Spleen (tissue), 11 donors: Measurements from ENCODE around the gene IFI30. TPM values are rescaled to one million over a fixed set of nuclear protein-coding genes. Genes with fewer than 3 reads are reported as not detected.
A peak's percentile ranks its signal among the peaks of the same experiment; 100 is the strongest.

Source experiments
- DNase-seq: peaks from one replicate; pipeline ENCODE4 v3.0.0-alpha.2; 2020
- H3K27ac ChIP-seq, 8 donors: fragments of 200-600 bp; sonication (generic) in 7 of 8; 1 replicate in 4 of 8; 2 replicates in 4 of 8; pipeline versions ENCODE4 v1.5.0 to v1.8.0; 2016 to 2021; ENCODE audit warnings: inconsistent platforms in 4 of 8, mild to moderate bottlenecking in 4 of 8, moderate library complexity in 1 of 8
- H3K27me3 ChIP-seq, 7 donors: fragments of 200-600 bp; sonication (generic) in 6 of 7; replicated peaks in 1 of 7; 1 replicate in 4 of 7; 2 replicates in 3 of 7; pipeline versions ENCODE4 v1.5.0 to v1.8.0; 2016 to 2021; ENCODE audit warnings: inconsistent platforms in 3 of 7, mild to moderate bottlenecking in 1 of 7
- H3K36me3 ChIP-seq, 6 donors: fragments of 200-600 bp; sonication (generic) in 5 of 6; 1 replicate in 4 of 6; 2 replicates in 2 of 6; pipeline versions ENCODE4 v1.5.0 to v1.8.0; 2016 to 2021; ENCODE audit warnings: inconsistent platforms in 2 of 6
- H3K4me1 ChIP-seq, 6 donors: fragments of 200-600 bp; sonication (generic) in 5 of 6; 1 replicate in 3 of 6; 2 replicates in 3 of 6; pipeline versions ENCODE4 v1.5.0 to v1.8.0; 2016 to 2021; ENCODE audit warnings: inconsistent platforms in 3 of 6
- H3K4me3 ChIP-seq, 8 donors: fragments of 200-600 bp; sonication (generic) in 7 of 8; 1 replicate in 4 of 8; 2 replicates in 4 of 8; pipeline versions ENCODE4 v1.5.0 to v1.8.0; 2016 to 2021; ENCODE audit warnings: inconsistent platforms in 4 of 8, mild to moderate bottlenecking in 4 of 8, moderate library complexity in 2 of 8
- H3K9me3 ChIP-seq, 8 donors: fragments of 200-600 bp; sonication (generic) in 7 of 8; 1 replicate in 4 of 8; 2 replicates in 4 of 8; pipeline versions ENCODE4 v1.5.0 to v1.8.0; 2016 to 2021; ENCODE audit warnings: inconsistent platforms in 4 of 8
- POLR2A ChIP-seq, 3 donors: fragments of 450-650 bp; IDR thresholded peaks; one replicate each; pipeline ENCODE4 v1.5.1; 2017; ENCODE audit warnings: antibody characterized with exemption in 3 of 3, mild to moderate bottlenecking in 1 of 3
- POLR2AphosphoS5 ChIP-seq, 3 donors: sonication (generic); formaldehyde crosslinking; IDR thresholded peaks; one replicate each; pipeline ENCODE4 v1.5.1; 2017; ENCODE audit warnings: antibody characterized with exemption in 3 of 3
- WGBS, 5 donors: extraction: QIAGEN DNeasy Blood & Tissue Kit in 3 of 5; methylation state at CpG; one replicate each; pipeline versions ENCODE4 v1.1.5 to v1.1.7; 2013 to 2018; 5-methylcytosine and 5-hydroxymethylcytosine counted together
- intact Hi-C: fragments of 100-400 bp; cut with DNase I; formaldehyde crosslinking; loops from one replicate; pipeline ENCODE4 v1.15.0; 2023; ENCODE audit warnings: low total_unique reads
- polyA plus RNA-seq, 3 donors: library from polyadenylated mRNA; stranded (reverse); fragments of 200-250 nt; gene quantifications; one replicate each; pipeline ENCODE4 v1.2.1, GENCODE V29; 2013
- total RNA-seq, 7 donors: library from RNA; depleted of rRNA in 3 of 7; stranded (reverse); fragments of >200 nt in 3 of 7; fragmentation: NEBNext Ultra II Directional in 4 of 7; extraction: Animal tissue kit (Norgen Biotek cat#: 25700) in 4 of 7; gene quantifications; one replicate each; pipeline versions ENCODE4 v1.1.0 to v1.2.1, GENCODE V29; 2016 to 2021
- TF ChIP-seq, protein P1 (sequence below), 11 experiments: fragments of 200-600 bp in 7 of 11; fragments of 450-650 bp in 4 of 11; sonication (generic) in 4 of 11; IDR thresholded peaks in 8 of 11; conservative IDR thresholded peaks in 3 of 11; 1 replicate in 7 of 11; 2 replicates in 4 of 11; pipeline versions ENCODE4 v1.4.0 to v1.8.0; 2016 to 2021; ENCODE audit warnings: antibody characterized with exemption in 11 of 11, inconsistent platforms in 4 of 11, mild to moderate bottlenecking in 1 of 11
- donor health status: healthy with polysubstance abuse.
- donor health status: DM: no; HTN: no; CAD: no; lungs with moderate emphysema.
- donor health status: DM: no; HTN: no; CAD: no.
- donor health status: Bipolar disorder and iron deficiency.
- donor health status: healthy.
- donor health status: DM: no; HTN: no; CAD: no.
- donor health status: DM: yes; HTN: yes; CAD: no.

The IFI30 gene
- total and polyA plus RNA-seq, 10 donors, result 206 to 475 (median 288) TPM

DNA sequence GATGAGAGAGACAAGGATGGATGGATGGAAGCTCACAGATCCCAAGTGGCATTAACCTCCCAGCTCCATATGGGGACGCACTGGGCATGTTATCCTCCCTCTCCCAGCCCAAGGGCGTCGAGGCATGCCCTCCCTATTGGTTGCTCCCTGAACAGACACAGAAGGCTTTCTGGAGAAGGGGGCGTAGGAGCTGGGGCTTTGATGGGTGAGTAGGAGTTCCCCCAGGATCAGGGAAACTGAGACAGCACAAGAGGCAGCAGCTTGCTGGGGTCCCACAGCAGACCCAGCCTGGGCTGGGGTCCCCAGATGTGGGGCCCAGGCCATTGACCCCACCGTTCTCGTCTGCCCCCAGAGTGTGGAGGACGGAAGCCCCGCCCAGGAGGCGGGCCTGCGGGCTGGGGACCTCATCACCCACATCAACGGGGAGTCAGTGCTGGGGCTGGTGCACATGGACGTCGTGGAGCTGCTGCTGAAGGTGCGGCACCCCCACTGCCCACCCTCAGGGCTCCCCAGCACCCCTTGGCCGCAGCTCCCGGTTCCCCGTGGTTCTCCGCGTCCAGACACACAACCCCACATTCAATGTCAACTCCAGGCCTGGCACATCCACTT, 28.1 kb upstream of the IFI30 start:
- peaks cover 0 to 100% (median 88%) of the 10 kb centered on the region in 6 donors for H3K36me3 ChIP-seq
- no peaks in the 10 kb centered on the region for H3K27me3 ChIP-seq
- WGBS, 5 donors, result 91 to 98% (median 96%) methylated on average over 11 to 19 of the region's 19 CpGs
- TF ChIP-seq, protein P1, sequence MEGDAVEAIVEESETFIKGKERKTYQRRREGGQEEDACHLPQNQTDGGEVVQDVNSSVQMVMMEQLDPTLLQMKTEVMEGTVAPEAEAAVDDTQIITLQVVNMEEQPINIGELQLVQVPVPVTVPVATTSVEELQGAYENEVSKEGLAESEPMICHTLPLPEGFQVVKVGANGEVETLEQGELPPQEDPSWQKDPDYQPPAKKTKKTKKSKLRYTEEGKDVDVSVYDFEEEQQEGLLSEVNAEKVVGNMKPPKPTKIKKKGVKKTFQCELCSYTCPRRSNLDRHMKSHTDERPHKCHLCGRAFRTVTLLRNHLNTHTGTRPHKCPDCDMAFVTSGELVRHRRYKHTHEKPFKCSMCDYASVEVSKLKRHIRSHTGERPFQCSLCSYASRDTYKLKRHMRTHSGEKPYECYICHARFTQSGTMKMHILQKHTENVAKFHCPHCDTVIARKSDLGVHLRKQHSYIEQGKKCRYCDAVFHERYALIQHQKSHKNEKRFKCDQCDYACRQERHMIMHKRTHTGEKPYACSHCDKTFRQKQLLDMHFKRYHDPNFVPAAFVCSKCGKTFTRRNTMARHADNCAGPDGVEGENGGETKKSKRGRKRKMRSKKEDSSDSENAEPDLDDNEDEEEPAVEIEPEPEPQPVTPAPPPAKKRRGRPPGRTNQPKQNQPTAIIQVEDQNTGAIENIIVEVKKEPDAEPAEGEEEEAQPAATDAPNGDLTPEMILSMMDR (IDR thresholded peaks at IDR 0.05 in 8 of 11, conservative IDR thresholded peaks at IDR 0.05 in 3 of 11), result no peak
- no peak for TF ChIP-seq POLR2A (IDR thresholded peaks at IDR 0.05)
- TF ChIP-seq POLR2AphosphoS5 (IDR thresholded peaks at IDR 0.05), result peak in 1 of 3 donors; percentile 27
- intact Hi-C loops, result no loop called here
- H3K4me1 ChIP-seq, result peaks cover 0 to 7% (median 0%) of the 10 kb centered on the region in 6 donors
- H3K9me3 ChIP-seq, result no peaks in the 10 kb centered on the region
- no peak overlapping the region for H3K27ac ChIP-seq
- DNase-seq, result no peak
- no peak overlapping the region for H3K4me3 ChIP-seq

DNA sequence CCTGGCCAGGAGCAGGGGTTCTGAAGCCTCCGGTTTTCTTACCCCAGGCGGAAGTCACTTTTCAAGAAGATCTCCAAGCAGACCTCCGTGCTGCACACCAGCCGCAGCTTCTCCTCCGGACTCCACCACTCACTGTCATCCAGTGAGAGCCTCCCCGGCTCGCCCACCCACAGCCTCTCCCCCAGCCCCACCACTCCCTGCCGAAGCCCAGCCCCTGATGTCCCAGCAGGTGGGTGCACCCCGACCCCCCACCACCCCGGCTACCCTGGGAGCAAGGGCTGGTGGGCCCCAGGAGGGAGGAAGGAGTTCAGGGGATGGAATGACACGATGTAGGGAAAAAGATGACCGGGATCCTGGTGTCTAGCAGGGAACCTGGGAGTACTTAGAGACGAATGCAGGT, 26.2 kb upstream of the IFI30 start:
- intact Hi-C loops, result no loop called here
- WGBS, 5 donors, result 94 to 98% (median 96%) methylated on average over 13 of the region's 13 CpGs

DNA sequence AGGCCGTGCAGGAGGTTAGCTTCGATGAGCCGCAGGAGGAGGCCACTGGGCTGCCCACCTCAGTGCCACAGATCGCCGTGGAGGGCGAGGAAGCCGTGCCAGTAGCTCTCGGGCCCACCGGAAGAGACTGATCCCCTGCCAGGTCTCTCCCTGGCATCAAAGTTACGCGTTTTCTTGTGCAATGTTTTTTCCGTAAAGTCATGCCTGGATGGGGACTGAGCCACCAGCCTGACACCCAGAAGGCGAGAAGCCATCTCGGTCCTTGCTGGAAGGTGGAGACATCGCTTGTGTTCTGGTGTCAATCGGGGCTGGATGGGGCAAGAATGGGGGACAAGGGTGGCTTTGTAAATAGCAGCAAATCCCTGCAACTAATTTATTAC, 24.0 kb upstream of the IFI30 start:
- no peak for TF ChIP-seq POLR2AphosphoS5 (IDR thresholded peaks at IDR 0.05)
- no peak for TF ChIP-seq POLR2A (IDR thresholded peaks at IDR 0.05)
- TF ChIP-seq, protein P1 (IDR thresholded peaks at IDR 0.05 in 8 of 11, conservative IDR thresholded peaks at IDR 0.05 in 3 of 11), result no peak
- H3K36me3 ChIP-seq, result peaks cover 0 to 68% (median 50%) of the 10 kb centered on the region in 6 donors
- no peaks in the 10 kb centered on the region for H3K27me3 ChIP-seq
- intact Hi-C loops, result no loop called here
- no peak for DNase-seq
- peaks cover 15 to 39% (median 22%) of the 10 kb centered on the region in 6 donors for H3K4me1 ChIP-seq
- H3K9me3 ChIP-seq, result no peaks in the 10 kb centered on the region
- H3K4me3 ChIP-seq, result no peak overlapping the region
- H3K27ac ChIP-seq, result peak overlapping the region in 3 of 8 donors; percentile 18 to 65 (median 50)
- WGBS, 5 donors, result 82 to 95% (median 88%) methylated on average over 15 to 16 of the region's 16 CpGs

More for the DNA sequence above, 26.2 kb upstream of the IFI30 start:
- no peaks in the 10 kb centered on the region for H3K9me3 ChIP-seq
- H3K27me3 ChIP-seq, result no peaks in the 10 kb centered on the region
- DNase-seq, result no peak
- H3K4me1 ChIP-seq, result peaks cover 5 to 24% (median 10%) of the 10 kb centered on the region in 6 donors
- H3K27ac ChIP-seq, result no peak overlapping the region
- no peak for TF ChIP-seq POLR2AphosphoS5 (IDR thresholded peaks at IDR 0.05)
- no peak for TF ChIP-seq POLR2A (IDR thresholded peaks at IDR 0.05)
- TF ChIP-seq, protein P1 (IDR thresholded peaks at IDR 0.05 in 8 of 11, conservative IDR thresholded peaks at IDR 0.05 in 3 of 11), result no peak
- peaks cover 0 to 90% (median 72%) of the 10 kb centered on the region in 6 donors for H3K36me3 ChIP-seq
- no peak overlapping the region for H3K4me3 ChIP-seq

DNA sequence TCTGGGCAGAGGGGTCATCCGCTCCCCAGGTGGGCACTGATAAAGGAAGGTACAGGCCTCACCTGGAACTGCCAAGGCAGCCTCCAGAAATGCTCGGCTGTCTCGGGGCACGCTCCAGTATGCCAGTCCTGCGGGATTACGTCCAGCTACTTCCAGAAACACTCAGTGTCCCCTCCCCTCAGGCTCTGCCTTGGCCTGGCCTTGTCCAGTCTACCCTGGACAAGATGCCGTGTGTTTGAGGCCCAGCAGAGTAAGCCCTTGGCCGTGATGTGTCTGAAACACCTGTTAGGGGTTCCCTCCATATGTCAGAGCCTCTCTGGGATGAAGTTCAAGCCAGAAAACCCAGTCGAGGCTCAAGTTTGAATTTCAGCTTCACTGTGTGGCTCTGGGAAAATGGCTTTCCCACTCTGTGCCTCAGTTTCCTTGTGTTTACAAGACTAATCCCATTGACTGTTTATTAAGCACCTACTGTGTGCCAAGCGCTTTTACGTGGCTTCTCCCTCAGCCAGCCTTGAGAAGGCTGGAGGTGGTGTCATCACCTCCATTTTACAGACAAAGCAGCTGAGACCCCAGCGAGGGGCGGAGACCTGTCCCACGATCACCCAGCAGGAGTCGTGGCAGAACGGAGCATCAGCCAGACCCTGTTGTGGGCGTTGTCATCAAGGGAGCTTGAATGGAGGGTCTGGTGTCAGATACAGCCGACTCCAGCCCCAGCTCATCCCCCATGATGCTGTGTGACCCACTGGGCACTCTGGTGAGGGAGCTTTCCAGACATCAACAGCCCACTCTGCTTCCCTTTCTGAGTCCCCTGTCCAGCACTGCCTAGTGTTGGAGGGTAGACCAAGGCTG, 22.6 kb upstream of the IFI30 start:
- peak overlapping the region in 1 of 8 donors; percentile 70 for H3K4me3 ChIP-seq
- no peaks in the 10 kb centered on the region for H3K9me3 ChIP-seq
- WGBS, 5 donors, result 91 to 95% (median 94%) methylated on average over 10 to 18 of the region's 18 CpGs
- H3K36me3 ChIP-seq, result peaks cover 0 to 63% (median 41%) of the 10 kb centered on the region in 6 donors
- H3K4me1 ChIP-seq, result peaks cover 19 to 53% (median 31%) of the 10 kb centered on the region in 6 donors
- DNase-seq, result no peak
- no peaks in the 10 kb centered on the region for H3K27me3 ChIP-seq
- peak overlapping the region in 7 of 8 donors; percentile 95 to 99 (median 96) for H3K27ac ChIP-seq
- TF ChIP-seq, protein P1 (IDR thresholded peaks at IDR 0.05 in 8 of 11, conservative IDR thresholded peaks at IDR 0.05 in 3 of 11), result no peak
- TF ChIP-seq POLR2AphosphoS5 (IDR thresholded peaks at IDR 0.05), result peak; percentile 17 to 41 (median 29)
- intact Hi-C loops, result loop anchor here (5.0 kb wide), 1 partner anchor 39 kb away; no protein-coding TSS in a partner anchor
